Fibroblast of skin of scalp (primary cell): ENCODE measurements around the gene SRGAP1.
"Not testable (repeated sequence)": the region's sequence is repeated elsewhere in the genome, so short reads cannot be mapped to it uniquely, and the experiment has no call there.

Experiments used
- DNase-seq: peaks from one replicate; pipeline ENCODE4 v3.0.0-alpha.2; 2013

SRGAP1 gene

DNA sequence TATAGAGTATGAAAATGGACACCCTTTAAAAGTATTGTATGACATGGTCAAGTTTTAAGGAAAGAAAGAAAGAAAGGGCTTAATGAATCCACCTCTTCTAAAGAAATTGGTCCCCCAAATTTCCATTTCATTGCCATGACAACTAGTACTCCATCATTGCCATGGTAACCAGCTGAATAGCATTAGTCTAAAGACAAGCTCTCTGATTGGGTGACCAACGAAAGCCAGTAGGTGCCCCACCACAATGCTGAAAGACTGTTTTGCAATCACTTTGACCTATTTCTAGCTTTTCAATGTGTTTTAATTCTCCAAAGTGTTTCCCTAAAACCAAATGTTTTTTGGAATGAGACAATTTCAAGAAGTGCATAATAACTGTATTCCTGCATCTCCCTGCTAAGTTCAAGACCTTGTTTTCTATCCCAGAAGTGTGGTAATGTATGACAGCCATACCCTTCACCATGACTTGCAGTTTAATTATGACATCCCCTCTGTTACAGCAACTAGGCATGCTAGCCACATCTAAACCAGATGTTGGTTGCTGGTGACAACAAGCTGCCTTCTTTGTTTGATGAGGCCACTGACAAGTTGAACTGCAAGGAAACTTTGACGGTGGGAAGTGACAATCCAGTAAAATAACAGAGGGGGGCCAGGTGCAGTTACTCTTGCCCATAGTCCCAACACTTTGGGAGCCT is 330.9 kb downstream of the SRGAP1 start:
- peak; percentile 49 for DNase-seq

DNA sequence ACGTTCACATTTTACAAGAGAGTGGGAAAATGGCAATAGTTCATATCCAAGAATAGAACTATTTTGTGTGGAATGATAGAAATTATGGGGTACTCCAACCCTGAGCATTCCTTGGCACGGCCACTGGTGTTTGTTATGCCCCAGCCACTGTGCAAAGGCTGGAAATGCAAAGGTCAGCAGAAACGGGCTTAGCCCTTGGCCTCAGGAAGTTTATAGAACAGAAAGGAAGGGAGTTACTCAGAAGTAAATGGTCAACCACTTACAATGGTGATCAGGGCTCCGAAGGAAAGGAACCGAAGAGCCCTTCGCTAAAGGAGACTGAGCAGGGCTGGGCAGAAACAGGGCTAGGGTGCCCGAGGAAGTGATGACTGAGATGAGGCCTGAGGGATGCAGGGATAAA is 332.5 kb downstream of the SRGAP1 start:
- no peak for DNase-seq

DNA sequence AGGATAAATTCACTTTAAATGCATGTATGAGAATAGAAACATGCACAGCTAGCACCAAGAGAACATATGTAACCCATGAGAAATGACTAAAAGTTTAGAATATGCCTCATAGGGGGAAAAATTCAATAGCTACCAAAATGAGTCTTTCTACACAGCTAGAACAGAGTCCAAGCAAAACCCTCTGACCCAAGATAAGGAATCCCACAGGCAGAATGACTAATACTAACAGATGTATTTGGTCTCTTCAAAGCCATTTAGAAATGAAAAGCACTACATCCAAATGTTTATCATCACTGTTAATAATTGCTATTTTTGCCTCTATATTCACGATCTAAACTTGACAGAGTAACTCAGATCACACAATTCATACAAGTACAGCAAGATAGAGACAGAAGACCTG is 333.6 kb downstream of the SRGAP1 start:
- peak; percentile 83 for DNase-seq

DNA sequence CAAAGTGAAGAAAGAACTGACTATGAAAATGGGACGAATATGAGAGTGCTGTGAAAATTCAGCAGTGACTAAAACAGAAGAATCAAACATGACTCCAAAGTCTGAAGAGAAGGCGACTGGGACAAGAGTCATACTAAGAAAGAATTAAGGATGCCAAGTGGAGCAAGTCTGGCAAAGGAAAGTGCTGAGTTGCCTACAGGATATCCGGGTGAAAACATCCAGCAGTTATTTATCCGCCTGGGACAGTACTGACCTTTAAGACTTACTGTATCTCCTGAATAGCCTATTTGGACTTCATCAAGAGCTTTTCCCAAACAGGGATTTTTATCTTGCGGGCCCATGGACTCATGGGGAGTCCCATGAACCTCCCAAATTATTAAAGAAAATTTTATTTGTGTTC is 336.5 kb downstream of the SRGAP1 start:
- DNase-seq, result peak; percentile 66

DNA sequence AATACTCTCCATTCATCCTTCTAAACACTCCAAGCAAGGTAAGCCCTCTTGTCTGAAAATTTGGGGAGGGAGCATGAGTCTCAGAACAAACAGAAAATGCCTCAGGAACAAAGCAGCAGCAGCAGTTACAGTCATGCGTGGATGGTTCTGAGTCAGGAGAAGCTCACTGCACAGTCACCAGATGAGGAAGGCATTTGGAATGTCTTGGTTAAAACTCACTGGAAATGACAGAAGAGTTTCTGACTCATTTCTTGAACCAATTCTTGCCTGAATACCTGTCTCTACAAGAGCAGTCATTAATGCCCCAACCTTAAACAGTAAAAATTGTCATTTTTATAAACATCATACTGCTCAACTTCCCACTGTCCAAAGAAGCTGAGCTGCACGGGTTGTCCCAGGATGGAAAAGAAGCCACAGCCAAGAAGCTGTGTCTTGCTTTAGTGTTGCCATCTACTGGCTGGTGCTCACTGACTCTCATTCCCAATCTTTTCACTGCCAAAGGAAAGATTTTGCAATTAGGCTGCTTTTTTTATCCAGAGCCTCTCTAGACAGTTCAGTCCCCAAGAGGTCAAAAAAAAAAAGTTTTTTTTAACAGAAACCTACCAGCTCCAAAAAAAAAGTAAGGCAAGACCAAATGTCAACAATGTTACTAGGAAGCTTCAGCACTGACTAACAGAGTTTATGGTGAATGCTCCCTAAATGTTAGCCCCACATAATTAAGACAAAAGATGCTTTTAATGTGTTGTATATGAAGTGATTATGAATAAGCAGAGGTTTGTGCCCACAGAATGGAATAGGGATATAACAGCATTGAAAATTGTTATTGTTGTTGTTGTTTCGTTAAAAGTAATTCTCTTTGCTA is 337.2 kb downstream of the SRGAP1 start:
- peak; percentile 97 for DNase-seq

DNA sequence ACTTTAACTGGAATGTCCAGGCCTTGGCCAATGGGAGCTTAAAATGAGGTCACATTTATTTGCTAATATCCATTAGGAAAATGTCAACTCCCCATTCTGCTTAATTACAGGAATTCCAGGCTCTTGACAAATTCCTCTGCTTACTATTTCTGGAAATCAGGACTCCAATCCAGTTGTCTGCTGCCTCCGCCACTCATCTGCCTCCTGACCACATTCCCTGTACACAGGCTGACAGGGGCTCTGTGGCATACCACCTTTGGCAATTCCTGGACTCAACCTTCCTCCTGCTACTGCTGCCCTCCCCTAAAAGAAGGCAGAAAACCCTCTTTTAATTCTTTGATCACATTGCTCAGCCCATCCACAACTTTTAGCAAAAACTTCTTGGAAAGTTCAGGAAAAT is 339.7 kb downstream of the SRGAP1 start:
- no peak for DNase-seq

DNA sequence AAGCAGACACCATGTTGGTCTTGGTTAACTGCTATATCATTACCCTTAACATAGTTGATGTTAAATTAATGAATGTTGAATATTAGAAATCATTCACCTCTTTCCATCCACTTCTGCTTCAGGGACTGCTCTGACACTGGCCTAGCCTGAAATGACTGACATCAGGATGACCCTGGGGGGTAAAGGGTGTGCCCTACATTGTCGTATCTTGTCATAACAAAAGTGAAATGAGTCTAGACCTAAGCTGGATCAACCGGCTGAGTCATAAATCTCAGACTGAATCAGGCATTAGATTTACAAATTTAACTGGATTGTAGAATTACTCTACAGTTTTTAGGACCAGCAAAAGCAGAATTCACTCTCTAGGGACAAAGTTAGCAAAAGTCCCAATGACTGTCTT is 342.3 kb downstream of the SRGAP1 start:
- peak; percentile 68 for DNase-seq

DNA sequence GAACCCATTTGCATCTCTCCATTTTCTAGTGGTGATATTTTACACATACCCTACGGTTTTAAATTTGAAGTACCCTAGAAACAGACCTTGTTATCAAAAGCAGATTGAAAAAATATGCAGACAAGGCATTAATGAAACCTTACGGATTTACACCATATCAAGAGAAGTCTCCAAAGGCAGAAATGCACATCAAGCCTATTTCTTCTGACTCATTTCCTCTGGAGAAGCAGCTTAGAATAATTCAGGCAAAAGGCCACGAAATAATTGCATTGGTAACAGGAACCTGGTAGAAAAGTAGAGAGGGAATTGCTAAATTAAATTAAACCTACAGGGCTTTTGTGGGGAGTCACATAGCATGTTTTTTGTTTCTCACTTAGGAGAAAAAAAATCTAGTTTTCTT is 342.9 kb downstream of the SRGAP1 start:
- DNase-seq, result peak; percentile 75

DNA sequence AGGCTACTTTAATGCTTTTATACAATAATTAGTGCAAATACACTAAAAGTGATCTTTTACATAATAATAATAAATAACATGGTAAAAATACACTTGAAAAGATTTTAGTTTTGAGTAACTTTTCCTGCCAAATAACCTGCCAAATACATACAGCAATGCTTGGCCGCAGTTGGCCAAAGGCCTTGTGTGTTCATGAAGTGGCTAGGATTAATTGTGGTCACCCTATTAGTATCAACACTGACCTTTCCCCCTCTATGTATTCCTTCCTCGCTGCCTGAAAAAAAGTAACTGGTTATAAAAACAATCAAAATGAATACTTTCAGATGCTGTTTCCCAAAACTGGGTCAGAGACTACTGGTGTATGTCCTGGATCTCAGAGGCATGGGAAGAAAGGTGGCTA is 343.3 kb downstream of the SRGAP1 start:
- no peak for DNase-seq

DNA sequence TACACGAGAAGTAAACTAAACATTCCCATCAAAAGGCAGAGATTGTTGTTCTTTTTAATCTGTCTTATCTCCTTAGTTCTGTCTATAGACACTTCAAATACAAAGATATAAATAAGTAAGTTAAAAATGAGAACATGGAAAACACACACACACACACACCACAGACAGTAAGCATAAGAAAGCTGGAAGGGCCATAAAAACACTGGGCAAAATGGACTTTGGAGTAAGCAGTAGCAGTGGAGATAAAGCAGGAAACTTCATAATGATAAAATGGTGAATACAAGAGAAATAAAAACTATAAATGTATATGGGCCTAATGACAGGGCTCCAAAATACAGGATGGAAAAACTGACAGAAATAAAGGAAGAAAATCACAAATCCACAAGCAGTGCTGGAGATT is 345.0 kb downstream of the SRGAP1 start:
- DNase-seq, result no peak

DNA sequence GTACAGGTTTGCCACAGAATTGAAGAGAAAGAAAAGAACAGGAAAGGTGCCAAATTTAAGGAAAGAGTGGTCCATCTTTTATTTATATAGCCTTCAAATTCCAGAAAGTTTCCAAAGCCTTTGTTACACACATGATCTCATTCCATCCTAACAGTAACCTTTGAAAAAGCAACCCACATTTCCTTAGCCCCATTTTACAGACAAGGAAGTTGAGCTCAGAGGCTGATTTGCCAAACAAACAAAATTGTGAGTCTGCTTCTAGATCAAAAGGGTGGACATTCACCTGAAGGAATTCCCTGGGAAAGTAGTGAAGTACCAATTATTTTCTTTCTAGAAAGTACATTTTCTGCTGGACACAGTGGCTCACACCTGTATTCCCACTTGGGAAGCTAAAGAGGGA is 345.6 kb downstream of the SRGAP1 start:
- no peak for DNase-seq

DNA sequence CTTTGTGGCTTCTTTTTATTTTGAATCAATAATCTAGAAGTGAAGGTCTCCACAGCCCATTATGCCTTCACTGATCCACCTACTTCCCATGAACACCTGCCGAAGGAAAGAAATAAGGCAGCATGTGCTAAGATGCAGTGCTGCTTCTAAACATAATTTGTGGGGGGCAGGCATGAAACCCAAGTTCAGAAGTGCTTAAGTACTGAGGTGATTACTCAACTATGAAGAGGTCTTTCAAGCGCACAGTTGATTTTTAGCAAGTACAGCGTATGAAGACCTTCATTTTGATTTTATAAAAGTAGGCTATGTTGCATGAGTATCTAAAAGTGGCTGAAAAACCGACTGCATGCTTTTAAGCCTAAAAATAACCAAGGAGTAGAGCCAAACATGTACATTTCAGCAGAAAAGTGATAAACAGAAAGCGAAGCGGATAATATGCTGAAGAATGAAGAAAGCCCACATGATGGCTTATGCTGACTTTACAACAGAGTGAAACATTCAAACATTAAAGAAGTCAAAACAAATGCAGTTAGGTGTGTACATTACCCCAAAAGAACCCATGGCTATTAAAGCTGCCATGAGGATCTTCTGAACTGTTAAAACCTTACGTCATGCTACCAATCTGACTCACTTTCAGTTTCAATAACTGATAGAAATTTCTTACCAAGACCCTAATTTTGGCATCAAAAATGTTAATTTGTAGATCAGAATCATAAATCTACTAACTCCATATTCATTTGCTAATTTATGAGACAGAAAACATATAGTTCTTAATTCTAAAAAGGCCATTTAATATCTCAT is 348.3 kb downstream of the SRGAP1 start:
- DNase-seq, result no peak

DNA sequence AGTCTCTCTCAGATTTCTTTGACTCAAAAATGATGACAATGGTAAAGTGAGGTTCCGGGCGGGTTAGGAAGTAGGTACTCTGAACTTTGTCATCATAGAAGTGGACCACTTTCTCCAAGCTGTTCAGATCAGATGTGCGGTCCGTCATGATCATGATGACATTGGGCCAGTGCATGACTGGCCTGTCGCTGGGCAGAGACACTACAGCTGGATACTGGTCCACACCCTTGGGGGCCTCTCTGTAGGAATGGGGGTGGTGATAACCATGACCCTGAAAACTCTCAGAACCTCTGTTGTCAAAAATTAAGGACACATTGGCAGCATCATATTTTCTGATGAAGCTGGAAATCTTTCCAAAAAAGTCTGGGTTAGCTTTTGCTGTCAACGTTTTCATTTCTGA is 349.4 kb downstream of the SRGAP1 start:
- DNase-seq, result no peak

DNA sequence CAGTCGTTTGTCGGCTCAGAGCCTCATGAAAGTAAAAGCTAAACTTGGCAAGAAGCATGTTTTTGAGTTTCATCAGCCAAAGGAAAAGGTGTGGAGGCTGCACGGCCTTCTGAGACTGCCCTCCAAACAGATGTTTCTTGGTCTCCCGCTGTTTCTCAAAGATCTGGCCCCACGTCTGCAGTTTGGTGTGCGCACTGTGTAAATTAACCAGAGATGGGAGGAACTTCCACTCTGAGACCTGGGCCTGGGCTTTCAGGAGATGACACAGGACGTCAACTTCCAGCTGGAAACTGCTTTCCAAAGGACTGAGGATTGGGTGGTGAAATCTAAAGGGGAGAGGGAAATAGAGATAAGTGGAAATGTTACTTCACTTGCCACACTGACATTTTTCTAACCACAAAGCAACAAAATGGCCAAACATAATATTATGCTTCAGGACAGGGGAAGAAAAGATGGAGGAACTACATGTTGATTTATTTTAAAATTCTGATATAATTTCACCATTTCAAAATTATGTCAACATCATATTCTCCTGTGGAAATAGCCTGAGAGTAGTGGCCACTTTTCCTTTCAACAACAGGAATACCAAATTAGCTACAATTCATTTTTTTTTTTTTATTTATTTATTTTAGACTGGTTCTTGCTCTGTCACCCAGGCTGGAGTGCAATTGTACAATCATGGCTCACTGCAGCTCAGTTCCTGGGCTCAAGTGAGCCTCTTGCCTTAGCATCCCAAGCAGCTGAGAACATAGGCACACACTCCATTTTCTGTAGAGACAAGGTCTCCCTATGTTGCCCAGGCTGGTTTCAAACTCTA is 350.0 kb downstream of the SRGAP1 start:
- peak; percentile 28 for DNase-seq

DNA sequence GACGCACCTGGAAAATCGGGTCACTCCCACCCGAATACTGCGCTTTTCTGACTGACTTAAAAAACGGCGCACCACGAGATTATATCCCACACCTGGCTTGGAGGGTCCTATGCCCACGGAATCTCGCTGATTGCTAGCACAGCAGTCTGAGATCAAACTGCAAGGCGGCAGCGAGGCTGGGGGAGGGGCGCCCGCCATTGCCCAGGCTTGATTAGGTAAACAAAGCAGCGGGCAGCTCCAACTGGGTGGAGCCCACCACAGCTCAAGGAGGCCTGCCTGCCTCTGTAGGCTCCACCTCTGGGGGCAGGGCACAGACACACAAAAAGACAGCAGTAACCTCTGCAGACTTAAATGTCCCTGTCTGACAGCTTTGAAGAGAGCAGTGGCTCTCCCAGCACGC is 351.3 kb downstream of the SRGAP1 start:
- not testable (repeated sequence) for DNase-seq

DNA sequence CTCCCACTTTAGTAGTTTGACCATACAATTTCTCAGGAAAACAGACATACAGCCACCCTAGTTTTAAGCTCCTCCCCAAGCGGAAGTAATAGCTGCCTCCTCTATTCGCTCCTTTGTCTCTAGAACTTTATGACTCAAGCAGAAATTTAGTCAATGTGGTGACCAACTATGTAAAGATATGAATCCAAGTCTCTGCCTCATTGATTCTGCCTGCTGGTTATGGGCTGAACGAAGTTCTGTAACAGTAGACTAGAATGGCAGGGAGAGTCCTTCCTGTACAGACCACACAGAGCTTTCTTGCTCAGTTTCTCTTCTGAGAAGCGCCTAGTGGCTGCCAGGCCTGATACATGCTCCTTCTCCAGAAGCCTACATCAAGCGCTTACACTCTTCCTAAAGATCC is 358.5 kb downstream of the SRGAP1 start:
- DNase-seq, result no peak

DNA sequence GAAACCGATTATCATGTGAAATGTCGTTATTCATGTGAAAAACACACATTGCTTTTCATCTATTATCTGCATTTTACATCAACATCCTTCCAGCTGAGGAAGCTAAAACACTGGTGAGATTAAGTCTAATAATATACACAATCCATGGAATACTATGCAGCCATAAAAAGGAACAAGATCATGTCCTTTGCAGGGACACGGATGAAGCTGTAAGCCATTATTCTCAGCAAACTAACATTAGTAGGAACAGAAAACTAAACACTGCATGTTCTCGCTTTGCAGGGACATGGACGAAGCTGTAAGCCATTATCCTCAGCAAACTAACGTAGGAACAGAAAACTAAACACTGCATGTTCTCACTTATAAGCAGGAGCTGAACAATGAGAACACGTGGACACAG is 359.3 kb downstream of the SRGAP1 start:
- DNase-seq, result no peak

DNA sequence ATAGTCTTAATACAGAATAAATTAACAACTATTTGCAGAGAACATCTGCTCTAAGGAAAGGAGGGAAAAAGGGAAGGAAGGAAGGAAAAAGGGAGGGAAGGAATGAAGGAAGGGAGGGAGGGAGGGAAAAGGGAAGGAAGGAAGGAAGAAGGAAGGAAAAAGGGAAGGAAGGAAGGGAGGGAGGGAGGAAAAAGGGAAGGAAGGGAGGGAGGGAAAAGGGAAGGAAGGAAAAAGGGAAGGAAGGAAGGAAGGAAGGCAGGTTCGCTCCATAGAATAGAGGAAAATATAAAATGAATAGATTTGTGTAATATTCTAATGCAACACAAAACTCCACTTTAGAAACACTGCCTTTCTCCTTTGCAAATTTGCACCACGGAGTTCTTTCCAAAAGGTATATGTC is 361.0 kb downstream of the SRGAP1 start:
- DNase-seq, result no peak

DNA sequence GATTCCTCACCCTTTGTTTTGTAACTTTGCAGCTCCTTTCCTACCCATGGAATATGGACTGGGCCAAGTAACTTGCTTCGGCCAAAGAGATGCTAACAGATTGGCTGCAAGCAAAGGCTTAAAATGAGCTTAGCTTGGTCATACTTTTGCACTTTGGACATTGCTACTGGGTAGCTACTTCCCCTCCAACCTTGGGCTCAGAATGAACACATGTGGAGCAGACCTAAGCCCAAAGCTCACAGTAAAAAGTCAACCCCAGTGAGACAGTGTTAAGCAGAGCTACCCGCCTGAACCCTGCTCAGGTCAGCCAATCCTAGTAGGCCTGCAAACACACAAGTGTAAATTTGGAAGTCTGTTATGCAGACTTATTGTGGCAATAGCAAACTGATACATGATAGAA is 363.0 kb downstream of the SRGAP1 start:
- DNase-seq, result no peak
